Epithelial cell of proximal tubule (primary cell): ENCODE data around the gene APBB2. TPM values are rescaled to one million over a fixed set of nuclear protein-coding genes. Genes with fewer than 3 reads are reported as not detected.

Experiments
- DNase-seq: peaks from one replicate; pipeline ENCODE4 v3.0.0-alpha.2; 2011; ENCODE audit warnings: low read depth
- H3K4me3 ChIP-seq: 2 replicates; pipeline ENCODE4 v1.5.1; 2011; ENCODE audit warnings: low read depth, mild to moderate bottlenecking, low read length
- CTCF ChIP-seq: conservative IDR thresholded peaks from 2 replicates; pipeline ENCODE4 v1.5.1; 2012; ENCODE audit warnings: low read depth, mild to moderate bottlenecking, low read length
- total RNA-seq: library from RNA; depleted of rRNA; stranded (reverse); fragments of >200 nt; gene quantifications from 2 replicates; pipeline ENCODE4 v1.2.3, GENCODE V29; 2015

Gene APBB2
- total RNA-seq, 1 donor from 2014 or later, result 27.9 TPM

GRCh38 chr4:40934676-40935075 lies 279.7 kb downstream of the APBB2 start:
- no peak for DNase-seq
- H3K4me3 ChIP-seq, result no peak overlapping the region
- no peak for TF ChIP-seq CTCF

GRCh38 chr4:40933272-40934053 lies 280.9 kb downstream of the APBB2 start:
- no peak for TF ChIP-seq CTCF
- H3K4me3 ChIP-seq, result no peak overlapping the region
- DNase-seq, result no peak

GRCh38 chr4:40931841-40932240 lies 282.5 kb downstream of the APBB2 start:
- no peak for TF ChIP-seq CTCF
- no peak for DNase-seq
- H3K4me3 ChIP-seq, result no peak overlapping the region

GRCh38 chr4:40931238-40931637 lies 283.1 kb downstream of the APBB2 start:
- DNase-seq, result no peak
- H3K4me3 ChIP-seq, result no peak overlapping the region
- no peak for TF ChIP-seq CTCF

- no peak overlapping the region for H3K4me3 ChIP-seq
- TF ChIP-seq CTCF, result no peak
These were observed 287.3 kb downstream of the APBB2 start for GRCh38 chr4:40927074-40927473.

GRCh38 chr4:40924793-40925117 lies 289.6 kb downstream of the APBB2 start:
- no peak for TF ChIP-seq CTCF
- no peak for DNase-seq
- H3K4me3 ChIP-seq, result no peak overlapping the region

More at GRCh38 chr4:40927074-40927473, 287.3 kb downstream of the APBB2 start:
- no peak for DNase-seq
